ENCODE data around the gene GSTM2.
"Not testable (repeated sequence)": the region's sequence is repeated elsewhere in the genome, so short reads cannot be mapped to it uniquely, and the experiment has no call there.

The GSTM2 gene

DNA sequence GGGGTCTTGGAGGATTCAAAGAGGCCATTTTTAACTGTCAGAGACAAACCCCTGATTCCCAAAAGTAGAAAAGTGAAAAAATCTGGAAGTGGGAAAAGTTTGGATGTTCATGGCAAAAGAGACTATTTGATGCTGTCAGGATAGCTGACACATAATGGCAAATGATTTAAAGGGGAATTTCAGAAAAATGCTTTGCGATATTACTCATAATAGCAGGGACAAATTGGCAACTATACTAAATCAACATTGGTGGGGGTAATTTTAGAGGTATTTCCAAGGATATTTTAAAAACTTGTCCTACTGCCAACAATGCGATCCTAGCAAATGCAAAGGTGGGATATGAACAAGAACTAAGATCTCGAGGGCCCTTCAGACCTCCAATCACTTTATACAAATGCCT is 17.2 kb upstream of the GSTM2 start:
- no peak for DNase-seq

DNA sequence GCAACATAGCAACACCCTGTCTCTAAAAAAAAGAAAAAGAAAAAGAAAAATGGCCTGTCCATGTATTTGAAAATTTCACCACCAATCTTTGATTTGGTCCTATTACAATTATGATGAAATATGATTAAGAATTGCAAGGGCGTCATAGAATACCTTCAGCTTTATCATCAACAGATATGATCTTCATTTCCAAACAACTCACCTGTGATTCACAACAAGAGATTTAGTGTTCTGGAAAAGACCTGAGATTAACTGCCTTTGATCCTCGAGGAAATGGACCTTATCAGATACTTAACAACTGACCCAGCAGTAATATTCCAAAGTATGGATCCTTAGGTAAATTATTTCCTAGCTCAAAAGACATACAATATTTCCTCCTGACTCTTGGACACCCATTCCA is 15.5 kb upstream of the GSTM2 start:
- no peak for DNase-seq

DNA sequence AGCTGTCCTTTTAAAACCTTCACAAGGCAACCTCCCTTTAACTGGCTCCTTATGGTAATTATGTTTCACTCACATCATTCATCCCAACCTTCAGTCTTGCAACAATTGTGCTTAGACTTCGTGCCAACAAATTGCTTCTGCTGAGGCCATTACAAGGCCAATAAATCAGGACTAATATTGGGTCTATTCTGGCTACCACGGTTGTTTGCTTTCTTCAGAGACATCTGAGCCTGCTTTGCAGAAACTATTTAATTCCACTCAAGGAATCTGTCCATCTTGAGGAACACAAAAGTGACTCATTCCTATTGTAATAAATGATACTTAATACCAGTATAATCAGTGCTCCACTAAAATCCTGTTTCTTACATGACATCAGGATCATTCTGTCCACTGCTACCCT is 14.6 kb upstream of the GSTM2 start:
- DNase-seq, result no peak

DNA sequence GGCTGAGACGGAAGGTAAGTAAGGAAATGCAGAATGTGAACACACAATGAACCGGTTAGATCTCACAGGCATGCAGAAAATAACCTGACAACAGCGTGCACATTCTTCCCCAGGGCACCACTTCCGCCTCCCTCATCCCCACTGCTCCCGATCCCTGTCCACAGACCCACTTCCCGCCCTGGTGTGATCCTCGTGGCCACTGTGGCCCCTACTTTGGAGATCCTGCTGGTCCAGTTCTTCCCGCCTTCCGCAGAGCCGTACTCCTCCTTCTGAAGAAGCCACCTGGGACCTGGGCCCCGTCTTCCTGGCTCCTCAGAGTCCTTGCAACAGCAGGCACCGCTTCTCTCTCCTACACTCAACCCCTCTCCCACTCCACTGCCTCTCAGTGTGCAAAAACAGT is 13.3 kb upstream of the GSTM2 start:
- no peak for DNase-seq

DNA sequence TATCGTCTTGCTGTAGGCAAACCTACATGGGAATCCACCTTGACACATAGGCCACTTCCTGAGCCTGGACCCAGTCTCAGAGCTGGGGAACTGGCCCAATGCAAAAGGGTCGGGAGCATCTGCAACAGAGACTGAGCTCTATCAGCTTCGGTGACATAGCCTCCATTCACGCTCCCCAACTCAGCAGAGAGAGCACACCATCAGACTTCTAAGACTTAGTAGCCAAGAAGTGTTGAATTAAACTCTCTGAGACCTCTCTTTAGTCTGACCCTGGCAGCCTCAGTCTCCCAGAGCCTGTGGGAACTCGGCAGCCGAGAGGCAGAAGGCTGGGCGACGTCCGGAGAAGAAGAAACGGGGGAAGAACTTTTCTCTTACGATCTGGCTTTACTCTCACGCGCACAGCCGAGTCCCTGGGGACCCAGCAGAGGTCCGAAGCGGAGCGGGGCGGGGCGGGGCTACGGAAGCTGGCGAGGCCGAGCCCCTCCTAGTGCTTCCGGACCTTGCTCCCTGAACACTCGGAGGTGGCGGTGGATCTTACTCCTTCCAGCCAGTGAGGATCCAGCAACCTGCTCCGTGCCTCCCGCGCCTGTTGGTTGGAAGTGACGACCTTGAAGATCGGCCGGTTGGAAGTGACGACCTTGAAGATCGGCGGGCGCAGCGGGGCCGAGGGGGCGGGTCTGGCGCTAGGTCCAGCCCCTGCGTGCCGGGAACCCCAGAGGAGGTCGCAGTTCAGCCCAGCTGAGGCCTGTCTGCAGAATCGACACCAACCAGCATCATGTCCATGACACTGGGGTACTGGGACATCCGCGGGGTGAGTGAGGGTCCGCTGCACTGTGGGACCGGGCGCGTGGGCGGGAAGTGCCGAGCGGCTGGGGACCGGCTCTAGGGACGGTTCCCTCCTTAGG is 12.0 kb upstream of the GSTM2 start, which contains the start of gene GSTM4:
Gene GSTM4, plus strand, starts transcription at position 485 of the 905 bp plus-strand sequence. Its CDS starts 291 bp downstream, at position 776.
- peak; percentile 42 for DNase-seq

DNA sequence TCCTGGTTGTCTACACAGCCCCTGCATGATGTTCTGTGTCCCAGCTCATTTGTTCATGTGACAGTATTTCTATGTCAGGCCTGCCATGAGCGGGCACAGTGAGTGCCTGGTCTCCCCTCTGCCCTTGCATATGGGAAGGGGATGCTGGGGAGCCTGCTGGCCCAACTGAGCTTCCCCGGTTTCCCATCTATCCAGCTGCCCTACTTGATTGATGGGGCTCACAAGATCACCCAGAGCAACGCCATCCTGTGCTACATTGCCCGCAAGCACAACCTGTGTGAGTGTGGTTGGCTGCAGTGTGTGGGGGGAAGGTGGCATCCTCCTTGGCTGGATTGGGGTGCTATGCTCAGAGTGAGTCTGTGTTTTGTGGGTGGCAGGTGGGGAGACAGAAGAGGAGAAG is 10.5 kb upstream of the GSTM2 start:
- DNase-seq, result no peak

DNA sequence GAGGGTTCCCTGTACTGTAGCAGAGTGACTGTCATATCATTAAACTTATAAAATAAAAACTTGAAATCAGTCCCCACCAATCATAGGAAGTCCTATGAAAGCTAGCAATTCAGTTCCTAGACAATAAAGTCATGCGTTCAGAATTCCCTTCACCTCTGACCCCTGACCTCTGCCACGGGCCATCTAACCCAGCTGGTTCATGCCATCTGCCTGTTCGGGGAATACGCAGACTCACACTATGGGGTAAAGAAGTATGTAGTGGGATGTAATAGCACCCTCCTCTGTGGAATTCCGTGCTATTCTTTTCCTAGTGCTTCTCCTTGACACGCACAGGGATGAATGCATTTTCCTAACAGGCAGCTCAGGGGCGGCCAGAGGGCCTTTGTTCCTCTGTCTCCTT is 9.9 kb upstream of the GSTM2 start:
- DNase-seq, result no peak

DNA sequence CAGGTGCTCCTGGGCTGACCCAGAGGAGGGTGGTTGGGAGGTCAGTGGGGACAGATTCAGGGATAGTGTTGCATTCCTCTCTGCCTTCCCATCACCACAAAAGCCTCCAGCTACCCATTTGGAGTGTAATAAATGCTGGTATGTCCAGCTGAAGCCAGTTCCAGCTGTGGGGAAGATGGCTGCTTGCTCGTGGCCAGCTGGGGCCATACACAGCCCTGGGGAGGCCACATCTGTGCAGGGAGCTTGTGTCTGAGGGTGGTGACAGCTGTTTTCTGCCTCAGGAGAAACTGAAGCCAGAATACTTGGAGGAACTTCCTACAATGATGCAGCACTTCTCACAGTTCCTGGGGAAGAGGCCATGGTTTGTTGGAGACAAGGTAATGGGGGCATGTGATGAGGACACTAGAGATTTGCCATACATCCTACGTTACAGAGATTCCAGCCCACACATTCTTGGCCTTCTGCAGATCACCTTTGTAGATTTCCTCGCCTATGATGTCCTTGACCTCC is 9.3 kb upstream of the GSTM2 start:
- no peak for DNase-seq

DNA sequence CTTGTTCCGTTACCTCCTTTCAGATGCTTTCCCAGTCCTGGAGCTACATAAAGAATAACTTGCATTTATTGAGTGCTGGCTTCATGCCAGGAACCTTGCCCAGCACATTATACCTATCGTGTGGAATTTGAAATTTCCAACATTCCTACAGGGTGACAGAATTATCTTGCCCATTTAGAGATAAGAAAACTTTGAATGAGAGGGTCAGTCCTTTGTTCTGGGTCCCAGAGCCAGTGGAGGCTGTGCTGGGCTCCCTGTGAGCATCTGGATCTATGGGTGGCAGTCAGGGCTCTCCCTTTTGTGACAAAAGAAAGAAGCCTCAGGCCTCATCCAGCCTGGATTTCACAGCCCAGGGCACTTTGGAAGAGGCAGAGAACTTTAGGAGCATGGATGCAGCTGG is 8.7 kb upstream of the GSTM2 start:
- DNase-seq, result no peak

DNA sequence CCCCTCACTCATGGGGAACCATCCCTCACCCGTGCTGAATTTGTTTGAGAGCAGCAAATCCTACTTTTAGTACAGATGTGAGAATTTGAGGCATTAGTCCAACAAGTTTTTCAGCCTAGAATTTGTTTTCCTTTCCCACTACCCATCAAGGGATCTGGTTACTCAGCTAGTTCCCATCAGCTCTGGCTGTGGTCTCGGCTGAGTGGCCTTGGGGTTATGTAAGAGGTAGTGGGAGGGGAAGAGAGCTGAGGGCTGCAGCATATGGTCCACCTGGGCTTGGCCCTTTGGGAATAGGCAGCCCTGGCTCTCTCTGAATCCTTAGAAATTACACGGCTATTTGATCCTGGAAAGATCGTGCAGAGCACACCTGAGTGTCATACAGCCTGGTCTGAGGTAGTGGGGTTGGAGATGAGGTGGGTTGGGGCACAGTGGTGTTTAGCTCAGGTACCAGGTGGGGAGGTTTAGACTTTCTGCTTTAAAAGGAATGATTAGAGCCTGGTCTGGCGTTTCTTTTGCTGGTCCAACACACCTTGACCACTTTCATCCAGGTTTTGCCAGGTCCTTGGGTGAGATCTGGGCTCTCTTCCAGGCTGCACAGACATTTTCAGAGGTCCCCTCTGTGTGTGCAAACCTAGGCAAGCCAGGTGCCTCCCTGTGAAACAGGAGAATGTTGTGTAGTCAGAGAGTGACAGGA is 7.7 kb upstream of the GSTM2 start:
- no peak for DNase-seq

DNA sequence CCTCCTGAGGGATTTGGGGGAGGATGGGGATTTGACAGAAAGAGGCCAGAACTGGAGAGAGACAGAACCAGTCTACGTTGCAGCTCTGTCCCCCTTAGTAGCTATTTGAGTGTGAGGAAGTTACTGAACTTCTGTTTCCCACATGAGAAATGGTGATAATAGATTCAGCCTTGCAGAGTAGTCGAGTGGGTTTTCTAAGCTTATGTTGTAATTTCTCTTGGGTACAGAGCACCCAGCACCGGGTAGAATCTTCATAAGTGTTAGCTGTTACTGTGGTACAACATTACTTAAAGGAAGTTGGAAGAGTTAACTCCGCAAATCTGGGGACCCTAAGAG is 7.2 kb upstream of the GSTM2 start:
- not testable (repeated sequence) for DNase-seq

DNA sequence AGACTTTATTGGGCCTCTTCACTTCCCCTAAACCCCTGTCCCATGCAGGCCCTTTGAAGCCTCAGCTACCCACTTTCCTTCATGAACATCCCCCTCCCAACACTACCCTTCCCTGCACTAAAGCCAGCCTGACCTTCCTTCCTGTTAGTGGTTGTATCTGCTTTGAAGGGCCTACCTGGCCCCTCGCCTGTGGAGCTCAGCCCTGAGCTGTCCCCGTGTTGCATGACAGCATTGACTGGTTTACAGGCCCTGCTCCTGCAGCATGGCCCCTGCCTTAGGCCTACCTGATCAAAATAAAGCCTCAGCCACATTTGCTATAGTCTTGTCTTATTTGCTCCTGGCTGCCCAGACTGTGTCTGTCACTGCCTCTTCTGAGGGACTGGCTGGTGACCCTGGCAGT is 6.5 kb upstream of the GSTM2 start:
- DNase-seq, result no peak

DNA sequence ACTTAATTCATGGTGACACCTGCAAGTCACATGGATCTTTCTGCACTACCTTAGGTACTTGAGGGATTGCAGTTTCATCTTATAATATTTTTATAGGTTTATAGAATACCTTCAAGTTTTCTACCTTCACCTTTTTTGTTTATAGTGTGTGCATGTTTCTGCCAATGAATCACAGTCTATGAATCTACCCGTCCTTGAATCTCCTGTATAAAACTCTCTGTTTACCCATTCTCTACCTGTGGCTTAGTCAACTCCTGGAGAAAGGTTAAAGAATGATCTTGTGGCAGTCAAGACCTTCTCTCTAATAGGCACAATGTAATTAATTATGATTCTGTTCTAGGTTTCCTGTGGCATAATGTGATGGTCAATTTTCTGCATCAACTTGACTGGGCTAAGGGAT is 3.2 kb upstream of the GSTM2 start:
- DNase-seq, result no peak

DNA sequence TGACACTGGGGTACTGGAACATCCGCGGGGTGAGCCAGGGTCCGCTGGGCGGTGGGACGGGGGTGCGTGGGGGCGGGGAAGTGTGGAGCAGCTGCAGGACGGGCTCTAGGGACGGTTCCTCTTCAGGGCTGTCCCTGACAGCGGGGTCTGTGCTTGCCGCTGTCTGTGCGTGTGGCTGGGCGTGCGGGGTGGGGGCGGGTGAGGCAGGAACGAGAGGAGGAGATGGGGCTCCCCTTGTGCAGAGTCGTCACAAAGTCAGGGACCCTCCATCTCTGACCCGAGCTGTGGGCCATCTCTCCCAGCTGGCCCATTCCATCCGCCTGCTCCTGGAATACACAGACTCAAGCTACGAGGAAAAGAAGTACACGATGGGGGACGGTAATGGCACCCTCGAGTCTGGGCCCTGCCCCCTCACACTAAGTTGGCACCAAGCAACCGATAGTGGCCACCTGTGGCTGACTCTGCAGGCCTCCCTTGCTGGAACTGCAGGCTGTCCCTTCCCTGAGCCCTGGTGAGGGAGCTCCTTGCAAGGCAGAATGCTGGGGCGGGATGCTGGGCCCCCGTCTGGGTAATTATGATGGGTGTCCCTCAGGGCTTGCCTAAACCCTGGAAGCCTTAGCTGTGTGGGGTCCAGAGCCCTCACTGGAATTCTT is 392 bp downstream of the GSTM2 start:
- DNase-seq, result no peak

DNA sequence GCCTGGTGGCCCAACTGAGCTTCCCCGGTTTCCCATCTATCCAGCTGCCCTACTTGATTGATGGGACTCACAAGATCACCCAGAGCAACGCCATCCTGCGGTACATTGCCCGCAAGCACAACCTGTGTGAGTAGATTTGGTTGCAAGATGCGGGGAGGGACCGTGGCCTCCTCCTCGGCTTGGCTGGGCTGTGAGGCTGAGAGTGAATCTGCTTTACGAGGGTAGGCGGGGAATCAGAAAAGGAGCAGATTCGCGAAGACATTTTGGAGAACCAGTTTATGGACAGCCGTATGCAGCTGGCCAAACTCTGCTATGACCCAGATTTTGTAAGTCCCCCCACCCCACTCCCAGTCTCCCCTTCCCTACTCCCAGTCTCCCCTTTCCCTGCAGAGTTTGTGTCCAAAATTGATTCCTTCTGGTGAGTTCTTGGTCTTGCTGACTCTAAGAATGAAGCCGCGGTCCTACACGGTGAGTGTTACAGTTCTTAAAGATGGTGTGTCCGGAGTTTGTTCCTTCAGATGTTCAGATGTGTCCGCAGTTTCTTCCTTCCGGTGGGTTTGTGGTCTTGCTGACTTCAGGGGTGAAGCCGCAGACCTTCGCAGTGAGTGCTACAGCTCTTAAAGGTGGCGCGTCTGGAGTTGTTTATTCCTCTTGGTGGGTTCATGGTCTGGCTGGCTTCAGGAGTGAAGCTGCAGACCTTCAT is 1.5 kb downstream of the GSTM2 start:
- DNase-seq, result no peak

DNA sequence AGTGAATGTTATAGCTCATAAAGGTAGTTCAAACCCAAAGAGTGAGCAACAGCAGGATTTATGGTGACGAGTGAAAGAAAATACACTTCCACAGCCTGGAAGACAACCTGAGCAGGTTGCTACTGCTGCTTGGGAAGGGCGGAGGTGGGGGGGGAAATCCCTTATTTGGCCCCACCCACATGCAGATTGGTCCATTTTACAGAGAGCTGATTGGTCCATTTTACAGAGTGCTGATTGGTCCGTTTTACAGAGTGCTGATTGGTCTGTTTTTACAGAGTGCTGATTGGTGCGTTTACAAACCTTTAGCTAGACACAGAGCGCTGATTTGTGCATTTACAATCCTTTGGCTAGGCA is 2.1 kb downstream of the GSTM2 start:
- not testable (repeated sequence) for DNase-seq

DNA sequence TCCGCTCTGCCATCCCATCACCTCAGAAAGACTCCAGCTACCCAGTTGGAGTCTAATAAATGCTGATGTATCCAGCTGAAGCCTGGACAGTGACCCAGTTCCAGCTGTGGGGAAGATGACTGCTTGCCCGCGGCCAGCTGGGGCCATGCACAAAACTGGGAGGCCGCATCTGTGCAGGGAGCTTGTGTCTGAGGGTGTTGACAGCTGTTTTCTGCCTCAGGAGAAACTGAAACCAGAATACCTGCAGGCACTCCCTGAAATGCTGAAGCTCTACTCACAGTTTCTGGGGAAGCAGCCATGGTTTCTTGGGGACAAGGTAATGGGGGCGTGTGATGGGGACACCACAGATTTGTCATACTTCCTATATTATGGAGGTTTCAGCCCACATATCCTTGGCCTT is 3.2 kb downstream of the GSTM2 start:
- no peak for DNase-seq

DNA sequence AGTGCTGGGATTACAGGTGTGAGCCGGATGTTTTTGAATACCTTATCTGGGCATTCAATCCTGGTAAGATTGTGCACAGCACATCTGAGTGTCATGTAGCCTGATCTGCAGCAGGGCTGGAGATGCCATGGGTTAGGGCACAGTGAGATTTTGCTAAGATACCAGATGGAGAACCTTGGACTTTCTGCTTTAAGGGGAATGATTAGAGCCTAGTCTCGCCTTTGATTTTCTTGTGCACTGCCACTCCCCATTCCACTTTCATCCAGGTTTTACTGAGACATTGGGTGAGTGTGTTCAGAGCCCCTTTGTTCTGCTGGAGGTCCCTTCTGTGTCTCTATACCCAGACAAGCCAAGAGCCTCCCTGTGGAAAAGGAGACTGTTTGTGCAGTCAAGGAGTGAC is 6.0 kb downstream of the GSTM2 start:
- DNase-seq, result not testable (repeated sequence)

DNA sequence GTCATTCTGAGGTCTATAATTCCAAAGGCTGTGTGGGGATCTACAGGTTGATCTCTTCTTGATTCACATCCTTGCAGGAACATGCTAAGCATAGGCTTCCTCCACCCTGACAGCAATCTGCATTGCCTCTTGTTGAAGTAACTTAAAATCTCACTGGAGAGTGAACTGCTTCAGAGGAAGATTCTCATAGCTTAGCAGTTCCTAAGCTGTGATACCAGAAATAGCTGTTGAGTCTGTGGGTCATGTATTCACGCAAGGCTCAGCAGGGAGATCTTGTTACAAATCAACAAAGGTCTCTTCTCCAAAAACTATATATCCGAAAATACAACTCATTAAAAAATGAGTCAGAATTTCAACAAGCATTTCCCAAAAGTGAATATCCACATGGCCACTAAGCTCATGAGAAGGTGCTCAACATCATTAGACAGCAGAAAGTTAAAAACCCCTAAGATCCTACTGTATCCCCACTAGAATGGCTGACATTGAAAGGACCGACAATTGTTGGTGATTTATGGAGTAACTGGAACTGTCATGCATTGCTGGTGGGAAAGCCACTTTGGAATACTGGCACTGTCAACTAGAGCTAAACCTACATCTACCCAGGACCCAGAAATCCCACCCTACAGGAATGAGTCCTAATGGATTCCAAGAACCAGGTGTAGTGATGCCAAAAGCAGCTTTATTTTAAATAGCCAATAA is 9.0 kb downstream of the GSTM2 start:
- not testable (repeated sequence) for DNase-seq

DNA sequence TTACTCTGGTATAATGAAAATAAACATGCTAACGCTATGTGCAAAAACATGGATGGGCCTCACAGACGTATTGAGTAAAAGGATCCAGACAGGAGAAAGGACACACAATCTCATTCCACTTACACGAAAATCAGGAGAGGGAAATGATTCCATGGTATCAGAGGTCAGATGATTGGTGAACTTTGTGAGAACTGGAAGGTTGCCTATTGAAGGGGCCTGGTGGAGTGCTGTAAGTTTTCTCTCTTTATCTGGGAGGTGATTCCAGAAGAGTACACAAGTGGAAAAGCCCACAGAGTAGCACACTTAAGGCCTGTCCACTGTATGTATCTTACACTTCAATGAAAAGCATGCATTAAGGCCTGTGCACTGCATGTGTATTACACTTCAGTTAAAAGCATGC is 9.6 kb downstream of the GSTM2 start:
- no peak for DNase-seq

DNA sequence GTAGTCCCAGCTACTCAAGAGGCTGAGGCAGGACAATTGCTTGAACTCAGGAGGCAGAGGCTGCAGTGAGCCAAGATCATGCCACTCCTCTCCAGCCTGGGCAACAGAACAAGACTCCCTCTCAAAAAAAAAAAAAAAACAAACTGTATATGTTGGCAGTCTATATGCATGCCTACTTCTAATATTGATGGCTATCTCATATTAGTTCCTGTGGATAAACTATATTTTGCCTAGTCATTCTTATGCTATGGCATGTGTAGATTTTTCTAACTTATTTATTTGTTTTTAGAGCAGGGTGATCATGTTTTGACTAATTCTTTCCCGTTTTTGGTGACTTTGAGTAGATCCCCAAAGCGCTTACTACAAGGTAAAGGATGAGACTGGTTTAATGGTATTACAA is 10.8 kb downstream of the GSTM2 start:
- not testable (repeated sequence) for DNase-seq

DNA sequence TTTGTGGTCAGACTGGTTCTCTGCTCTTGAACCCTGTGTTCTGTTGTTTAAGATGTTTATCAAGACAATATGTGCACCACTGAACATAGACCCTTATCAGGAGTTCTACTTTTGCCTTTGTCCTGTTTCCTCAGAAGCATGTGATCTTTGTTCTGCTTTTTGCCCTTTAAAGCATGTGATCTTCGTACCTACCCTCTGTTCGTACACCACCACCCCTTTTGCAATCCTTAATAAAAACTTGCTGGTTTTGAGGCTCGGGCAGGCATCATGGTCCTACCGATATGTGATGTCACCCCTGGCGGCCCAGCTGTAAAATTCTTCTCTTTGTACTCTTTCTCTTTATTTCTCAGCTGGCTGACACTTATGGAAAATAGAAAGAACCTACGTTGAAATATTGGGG is 16.9 kb downstream of the GSTM2 start:
- not testable (repeated sequence) for DNase-seq

All from activated T-cell treated with anti-CD3 and anti-CD28 coated beads for 4 hours (primary cell).